ENCODE results near the gene HS3ST6.

- TF ChIP-seq CTCF (conservative IDR thresholded peaks at IDR 0.05 in 1 of 2, IDR thresholded peaks at IDR 0.05 in 1 of 2; ENCODE audit: extremely low read depth in 1 of 2, insufficient read depth in 1 of 2, low read depth in 1 of 2, low read length in 2 of 2) (no peak), EZH2 (IDR thresholded peaks at IDR 0.05; ENCODE audit: borderline replicate concordance, low read length) (no peak)
Observed at GRCh38 chr16:1862394-1862793, 55.8 kb downstream of the HS3ST6 start.

Data from mammary epithelial cell (primary cell).